SIG-M5 treated with dmso at 0.1 percent for 504 hours (cell line): ENCODE results near the gene DCBLD2.
"Not testable (repeated sequence)": the region's sequence is repeated elsewhere in the genome, so short reads cannot be mapped to it uniquely, and the experiment has no call there.

ENCODE experiments used
- DNase-seq: peaks from one replicate; lab custom pipeline; 2025; ENCODE audit not compliant: unreplicated experiment; lab: John Stamatoyannopoulos, UW

The DCBLD2 gene

GRCh38 chr3:98839846-98840245 lies 61.6 kb downstream of the DCBLD2 start:
- no peak for DNase-seq

DNA sequence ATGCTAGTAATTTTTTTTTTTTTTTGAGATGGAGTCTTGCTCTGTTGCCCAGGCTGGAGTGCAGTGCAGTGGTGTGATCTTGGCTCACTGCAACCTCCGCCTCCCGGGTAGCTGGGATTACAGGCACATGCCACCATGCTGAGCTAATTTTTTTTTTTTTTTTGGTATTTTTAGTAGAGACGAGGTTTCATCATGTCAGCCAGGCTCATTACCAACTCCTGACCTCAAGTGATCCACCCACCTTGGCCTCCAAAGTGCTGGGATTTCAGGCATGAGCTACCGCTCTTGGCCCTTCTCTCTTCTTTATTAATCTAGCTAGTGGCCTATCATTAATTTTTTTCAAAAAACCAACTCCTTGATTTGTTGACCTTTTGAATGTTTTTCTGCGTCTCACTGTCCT lies 70.4 kb downstream of the DCBLD2 start:
- not testable (repeated sequence) for DNase-seq

DNA sequence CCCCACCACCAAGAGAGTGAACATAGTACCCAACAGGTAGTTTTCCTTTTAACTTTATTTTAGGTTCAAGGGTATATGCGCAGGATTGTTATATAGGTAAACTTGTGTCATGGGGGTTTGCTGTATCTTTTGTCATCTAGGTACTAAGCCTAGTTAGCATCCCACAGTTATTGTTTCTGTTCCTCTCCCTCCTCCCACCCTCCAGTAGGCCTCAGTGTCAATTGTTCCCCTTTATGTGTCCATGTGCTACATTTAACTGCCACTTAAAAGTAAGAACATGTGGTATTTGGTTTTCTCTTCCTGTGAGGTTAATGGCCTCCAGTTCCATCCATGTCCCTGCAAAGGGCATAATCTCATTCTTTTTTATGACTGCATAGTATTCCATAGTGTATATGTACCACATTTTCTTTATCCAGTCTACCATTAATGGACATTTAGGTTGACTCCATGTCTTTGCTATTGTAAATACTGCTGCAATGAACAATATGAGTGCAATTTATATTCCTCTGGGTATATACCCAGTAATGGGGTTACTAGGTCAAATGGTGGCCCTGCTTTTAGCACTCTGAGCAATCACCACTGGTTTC lies 72.2 kb downstream of the DCBLD2 start:
- DNase-seq: no peak

DNA sequence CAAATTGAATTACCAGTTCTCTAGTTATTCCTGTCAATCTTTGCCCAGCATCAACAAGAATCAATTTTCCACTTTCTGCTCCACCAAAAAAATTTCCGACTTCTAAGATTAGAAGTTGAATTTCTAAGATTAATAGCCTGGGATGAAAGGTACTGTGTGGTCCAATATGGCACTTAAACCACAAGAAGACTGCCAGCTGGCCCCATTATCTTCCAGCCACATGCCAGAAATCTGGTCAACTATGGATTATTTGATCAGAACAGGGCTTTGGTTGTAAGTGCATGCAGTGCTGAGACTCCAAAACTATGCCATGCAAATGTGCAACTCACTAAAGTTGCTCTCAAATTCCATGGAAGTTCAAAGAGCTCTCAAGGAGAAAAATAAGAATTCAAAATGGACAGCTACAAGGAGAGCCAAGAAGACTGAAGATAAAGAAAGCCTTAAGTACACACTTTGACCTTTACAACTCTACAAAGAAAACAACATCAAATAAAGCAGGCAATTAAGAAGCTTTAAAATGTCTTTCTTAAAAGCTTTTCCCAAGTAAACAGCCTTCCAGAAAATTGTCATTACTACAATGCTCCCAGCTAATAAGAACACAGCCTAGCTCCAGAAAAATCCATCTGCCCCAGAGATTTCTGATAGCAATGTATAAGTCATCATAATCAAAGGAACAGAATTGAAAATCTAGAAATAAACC lies 74.1 kb downstream of the DCBLD2 start:
- DNase-seq: no peak

DNA sequence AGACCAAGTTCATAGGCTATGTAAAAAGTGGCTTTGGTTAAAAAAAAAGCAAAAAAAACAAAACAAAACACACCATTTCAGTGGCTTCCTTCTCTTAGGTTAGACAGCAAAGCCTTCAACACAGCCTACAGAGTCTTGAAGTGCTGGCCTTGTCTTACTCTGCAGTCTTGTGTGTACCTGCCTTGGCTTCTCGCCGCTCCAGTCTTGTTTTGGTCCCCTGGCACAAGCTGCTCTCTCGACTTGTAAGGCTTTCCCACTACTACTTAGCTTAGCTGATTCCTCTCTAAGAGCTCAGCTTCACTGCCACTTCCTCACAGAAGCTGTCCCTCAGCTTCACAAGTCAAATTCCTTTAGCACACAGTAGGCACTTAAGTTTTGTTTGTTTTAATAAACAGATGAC lies 75.4 kb downstream of the DCBLD2 start:
- no peak for DNase-seq

DNA sequence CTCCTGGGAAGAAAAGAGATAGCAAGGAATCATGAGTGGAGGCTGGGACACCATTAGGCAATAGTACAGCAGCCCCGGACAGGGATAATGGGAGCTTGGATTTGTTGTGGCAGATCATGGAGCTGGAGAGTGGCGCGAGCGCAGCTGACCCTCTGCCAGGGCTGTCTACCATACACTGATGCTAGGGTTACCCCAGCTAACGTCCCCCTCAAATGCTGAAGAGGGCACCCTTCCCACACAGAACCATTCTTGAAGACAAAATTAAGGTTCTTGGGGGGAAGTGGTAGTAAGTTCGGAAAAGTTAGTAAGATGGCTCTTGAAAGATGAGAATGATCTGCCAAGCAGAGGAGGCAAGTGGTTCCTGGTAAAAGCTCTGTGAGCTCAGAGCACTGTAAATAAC lies 77.2 kb downstream of the DCBLD2 start:
- DNase-seq: no peak

DNA sequence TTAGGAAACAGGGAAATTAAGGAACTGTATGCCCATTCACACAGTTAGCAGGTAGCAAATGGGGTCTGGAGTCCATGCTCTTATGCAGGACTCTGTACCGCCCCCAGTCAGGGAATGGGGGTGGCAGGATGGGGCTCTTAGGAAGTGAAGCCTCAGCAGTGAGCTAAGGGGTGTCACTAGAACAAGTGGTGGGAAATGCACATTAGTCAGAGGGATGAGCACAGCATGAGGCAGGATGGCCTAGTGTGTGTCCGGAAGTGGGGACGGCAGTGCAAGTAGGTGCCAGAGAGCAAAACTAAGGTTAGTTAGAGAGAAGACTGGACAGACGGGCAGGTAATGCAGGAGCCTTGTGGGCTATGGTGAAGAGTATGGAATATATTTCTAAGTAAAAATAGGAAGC lies 77.7 kb downstream of the DCBLD2 start:
- DNase-seq: no peak

DNA sequence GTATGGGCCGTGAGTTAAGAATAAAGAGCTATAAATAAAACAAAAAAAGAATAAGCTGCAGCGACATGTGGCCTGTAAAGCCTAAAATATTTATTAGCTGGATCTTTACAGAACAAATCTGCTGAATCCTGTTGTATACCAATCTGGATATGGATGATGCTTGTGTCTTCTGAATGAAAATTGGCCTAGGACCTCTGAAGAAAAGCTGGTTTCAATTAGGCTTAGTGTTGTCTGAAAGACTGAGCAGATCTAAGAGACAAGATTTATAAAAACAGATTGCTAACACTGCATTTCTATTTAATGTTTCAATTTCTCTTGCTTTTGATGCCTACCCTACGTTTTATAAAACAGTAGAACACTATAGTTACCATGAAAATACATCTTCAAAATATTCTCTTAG lies 80.4 kb downstream of the DCBLD2 start:
- no peak for DNase-seq

- DNase-seq: peak; percentile 71
Measured at GRCh38 chr3:98817547-98818041, 83.9 kb downstream of the DCBLD2 start.

DNA sequence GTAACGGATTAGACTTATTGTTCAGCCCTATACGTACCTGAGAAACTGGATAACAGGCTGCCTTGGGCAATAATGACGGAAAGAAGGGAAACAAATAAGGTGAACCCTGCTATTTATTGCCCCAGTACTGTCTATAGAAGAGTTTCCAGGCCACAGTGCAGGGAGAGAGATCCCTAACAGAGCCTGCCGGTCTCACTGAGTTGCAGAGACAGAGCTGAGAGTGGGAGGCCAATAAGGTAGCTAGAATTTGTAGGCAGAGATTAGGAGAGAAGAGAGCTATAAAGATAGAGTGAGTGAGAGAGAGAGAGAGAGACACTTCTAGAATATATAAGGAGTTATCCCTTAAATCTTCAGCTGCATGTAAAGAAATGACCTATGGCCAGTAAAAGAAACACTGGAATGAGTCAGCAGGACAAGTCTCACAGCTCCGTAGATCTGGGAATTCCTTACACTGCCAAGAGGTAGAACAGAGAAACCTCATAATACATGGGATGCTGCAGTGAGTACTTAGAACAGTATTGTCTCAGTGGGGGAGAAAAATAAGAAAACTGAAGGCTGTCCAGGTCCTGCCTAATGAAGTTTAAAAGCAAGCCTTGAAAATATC lies 86.6 kb downstream of the DCBLD2 start:
- DNase-seq: no peak

DNA sequence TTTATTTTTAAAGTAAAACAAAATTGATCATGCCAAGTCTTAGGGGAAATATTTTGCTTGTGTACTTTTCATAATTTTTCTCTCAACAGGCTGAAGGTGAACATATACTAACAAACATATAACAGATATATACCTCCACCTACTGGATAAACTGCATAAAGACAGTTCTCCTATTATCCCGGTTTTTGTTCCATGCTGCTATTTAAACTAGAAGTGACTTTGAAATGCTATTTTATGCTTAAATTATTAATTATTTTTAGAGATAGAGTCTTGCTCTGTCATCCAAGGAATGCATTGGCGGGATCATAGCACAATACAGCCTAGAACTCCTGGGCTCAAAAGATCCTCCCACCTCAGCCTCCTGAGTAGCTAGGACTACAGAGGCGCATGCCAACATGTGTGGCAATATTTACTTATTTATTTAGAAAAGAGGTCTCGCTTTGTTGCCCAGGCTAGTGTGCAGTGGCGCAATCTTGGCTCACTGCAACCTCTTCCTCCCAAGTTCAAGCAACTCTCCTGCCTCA lies 88.6 kb downstream of the DCBLD2 start:
- peak; percentile 79 for DNase-seq

- DNase-seq: peak; percentile 22
Measured at GRCh38 chr3:98811048-98811447, 90.4 kb downstream of the DCBLD2 start.

DNA sequence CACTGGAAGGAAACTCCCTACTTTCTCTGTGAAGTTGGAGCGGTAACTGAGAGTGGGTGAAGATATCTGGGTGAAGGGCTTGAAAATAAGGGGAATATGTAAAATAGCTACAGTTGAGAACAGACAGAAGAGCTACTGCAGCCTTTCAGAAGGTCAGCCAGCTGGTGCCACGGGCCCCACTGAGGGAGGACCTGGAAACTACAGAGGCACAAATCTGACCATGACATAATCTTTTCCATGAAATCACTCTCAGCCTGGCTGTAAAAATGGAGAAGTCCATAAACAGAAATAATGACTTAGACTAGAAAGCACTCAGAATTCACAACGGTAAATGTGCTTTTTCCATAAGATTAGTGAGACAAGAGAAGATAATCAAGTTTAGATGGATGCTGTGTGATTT lies 91.9 kb downstream of the DCBLD2 start:
- no peak for DNase-seq

DNA sequence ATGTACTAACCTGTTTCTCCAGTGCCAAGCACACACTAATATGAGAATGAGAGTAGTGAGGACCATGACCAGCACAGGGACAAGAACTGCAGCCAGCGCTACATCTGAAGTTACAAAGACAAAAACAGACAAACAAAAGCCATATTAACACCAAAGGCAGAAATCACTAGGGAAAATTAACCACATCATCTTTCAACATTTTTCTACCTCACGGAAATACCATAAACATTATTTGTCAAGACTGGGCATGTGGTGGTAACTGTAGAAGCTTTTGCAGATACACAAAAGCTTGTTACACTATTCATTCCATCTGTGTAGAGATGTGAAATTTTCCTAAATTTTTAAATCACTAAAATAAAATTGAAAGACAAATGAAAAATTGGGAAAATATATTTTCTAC lies 93.4 kb downstream of the DCBLD2 start:
- no peak for DNase-seq

GRCh38 chr3:98807561-98807960 lies 93.9 kb downstream of the DCBLD2 start:
- no peak for DNase-seq

- no peak for DNase-seq
Measured at GRCh38 chr3:98807011-98807410, 94.5 kb downstream of the DCBLD2 start.

DNA sequence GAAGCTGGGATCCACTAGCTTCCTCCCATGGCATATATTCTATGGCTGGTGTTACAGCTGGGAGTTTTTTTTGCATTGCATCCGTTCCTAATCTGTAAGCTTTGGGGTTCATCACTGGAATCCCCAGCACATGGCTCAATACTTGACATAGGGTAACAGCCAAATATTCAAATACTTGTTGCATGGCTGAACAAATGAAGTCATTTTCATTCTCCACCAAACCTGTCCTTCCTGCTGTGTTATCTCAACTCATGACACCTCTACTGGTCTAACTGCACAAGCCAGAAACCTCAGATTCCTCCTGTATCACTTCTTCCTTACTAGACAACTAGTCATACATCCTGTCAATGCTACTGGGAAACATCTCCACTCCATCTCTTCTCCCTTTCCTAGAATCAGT lies 95.0 kb downstream of the DCBLD2 start:
- DNase-seq: no peak

GRCh38 chr3:98805571-98805970 lies 95.9 kb downstream of the DCBLD2 start:
- no peak for DNase-seq

DNA sequence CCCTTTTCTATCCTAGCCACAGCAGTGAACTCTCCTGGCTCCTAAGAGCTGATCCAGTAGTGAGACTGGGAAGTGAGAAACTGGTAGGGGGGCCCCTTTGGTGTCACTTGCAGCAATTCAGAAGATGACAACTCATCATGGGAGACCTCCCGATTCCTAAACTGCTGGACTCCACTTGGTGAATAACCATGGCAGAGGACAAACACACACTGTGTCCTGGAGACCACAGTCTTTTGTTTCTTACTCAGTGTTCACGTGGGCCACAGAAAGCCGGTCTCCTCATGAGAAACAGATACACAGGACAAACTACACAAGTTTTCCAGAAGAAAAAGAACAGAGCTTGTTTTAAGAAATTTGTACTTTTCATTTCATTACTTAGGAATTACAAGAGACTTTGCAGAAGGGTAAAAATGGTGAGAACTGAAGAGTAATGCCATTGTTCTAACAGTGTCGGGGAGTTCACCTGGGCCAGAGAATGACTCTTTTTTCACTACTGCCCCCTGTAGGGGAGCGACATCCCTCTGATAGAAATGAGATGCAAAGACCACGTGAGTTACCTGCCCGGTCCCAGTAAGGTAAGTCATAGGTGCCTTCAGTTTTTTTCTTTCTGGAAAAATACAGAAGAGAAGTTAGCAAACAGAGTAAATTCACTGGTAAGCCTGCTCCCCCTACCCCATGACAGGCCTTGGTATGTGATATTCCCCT lies 100.3 kb downstream of the DCBLD2 start:
- no peak for DNase-seq

DNA sequence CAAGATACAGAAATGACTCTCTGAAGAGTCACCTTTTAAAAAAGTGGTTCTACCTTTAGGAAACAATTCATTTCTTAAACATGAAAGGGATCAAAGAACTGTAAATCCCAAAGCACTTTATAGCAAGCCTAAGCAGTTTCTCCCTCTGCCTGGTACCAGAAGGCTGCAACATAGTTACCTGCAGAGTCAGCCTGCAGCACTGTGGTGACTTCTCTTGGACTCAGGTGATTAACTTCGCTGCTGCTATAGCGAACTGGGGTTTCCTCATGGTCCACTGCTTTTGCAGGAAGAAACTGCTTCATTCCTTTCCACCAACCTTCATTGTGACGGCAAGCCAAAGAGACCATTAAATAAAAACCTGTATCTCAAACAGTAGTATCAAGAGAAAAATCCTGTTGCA lies 101.1 kb downstream of the DCBLD2 start:
- no peak for DNase-seq

GRCh38 chr3:98799479-98799878 lies 102.0 kb downstream of the DCBLD2 start:
- DNase-seq: no peak

DNA sequence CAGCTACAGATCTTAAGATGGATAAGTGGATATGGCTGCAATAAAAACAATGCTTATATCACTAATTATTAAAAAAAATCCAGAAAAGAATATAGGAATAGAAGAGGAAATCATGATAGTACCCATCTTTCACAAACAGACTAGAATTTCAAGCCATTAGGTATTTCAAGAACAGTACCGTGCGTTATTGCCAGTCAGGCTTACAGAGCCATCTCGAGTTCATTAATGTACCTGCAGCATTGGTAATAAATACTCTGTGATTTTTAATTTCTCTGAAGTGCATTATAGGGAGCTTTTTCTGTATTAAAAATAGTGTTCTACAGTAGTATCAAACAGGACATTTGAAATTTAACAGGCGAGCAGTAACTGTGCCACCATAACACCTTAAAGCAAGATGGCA lies 102.7 kb downstream of the DCBLD2 start:
- DNase-seq: no peak
